HCT116 (cell line): Measurements from ENCODE around the gene LINC00237.

Source experiments
- JUND ChIP-seq: IDR thresholded peaks from 2 replicates; pipeline ENCODE4 v1.6.1; 2012
- POLR2AphosphoS5 ChIP-seq: IDR thresholded peaks from 2 replicates; pipeline ENCODE4 v1.6.1; 2011; ENCODE audit warnings: mild to moderate bottlenecking, low read depth, low read length, moderate library complexity

DNA sequence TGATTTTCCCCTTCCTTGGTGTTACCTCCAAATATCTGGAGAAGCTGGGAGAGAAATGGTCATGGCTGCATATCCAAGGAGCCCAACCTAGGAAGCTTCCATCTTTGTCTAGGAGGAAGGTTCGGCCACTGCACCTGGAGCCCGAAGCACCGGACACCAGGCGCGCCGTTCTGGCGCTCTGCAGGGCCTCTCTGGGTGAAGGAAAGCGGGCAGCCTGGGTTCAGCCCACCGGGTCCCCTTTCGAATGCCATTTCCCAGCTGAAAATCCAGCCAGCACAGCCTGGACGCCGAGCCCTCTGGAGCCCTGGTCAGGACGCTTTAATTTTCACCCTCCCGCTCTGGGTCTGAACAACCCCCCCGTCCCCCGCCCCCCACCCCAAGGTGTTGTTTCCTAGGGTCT is 1.2 kb downstream of the LINC00237 start:
- TF ChIP-seq POLR2AphosphoS5 (no peak), JUND (no peak)
